Gastrocnemius medialis (tissue), 4 donors: ENCODE measurements around the gene PEAK1. TPM values are rescaled to one million over a fixed set of nuclear protein-coding genes. Genes with fewer than 3 reads are reported as not detected.
A peak's percentile ranks its signal among the peaks of the same experiment; 100 is the strongest.

Source experiments
- ATAC-seq, 2 donors: fragments of 150-250 bp; one replicate each; pipeline ENCODE4 v1.9.1; 2016
- DNase-seq, 2 donors: peaks; one replicate each; pipeline ENCODE4 v3.0.0-alpha.2; 2019
- H3K27ac ChIP-seq, 4 donors: fragments of 200-600 bp; sonication (generic); 1 replicate in 1 of 4; 2 replicates in 3 of 4; pipeline ENCODE4 v1.5.1; 2016 to 2018; ENCODE audit warnings: mild to moderate bottlenecking in 2 of 4, moderate library complexity in 1 of 4
- H3K27me3 ChIP-seq, 3 donors: fragments of 200-600 bp; sonication (generic) in 2 of 3; 1 replicate in 1 of 3; 2 replicates in 2 of 3; pipeline versions ENCODE4 v1.5.1 to v1.6.0; 2016 to 2019; ENCODE audit warnings: mild to moderate bottlenecking in 1 of 3, moderate library complexity in 1 of 3
- H3K36me3 ChIP-seq, 2 donors: fragments of 200-600 bp; sonication (generic) in 1 of 2; one replicate each; pipeline ENCODE4 v1.5.1; 2017 to 2018
- H3K4me1 ChIP-seq, 2 donors: fragments of 200-600 bp; sonication (generic) in 1 of 2; one replicate each; pipeline ENCODE4 v1.5.1; 2016 to 2017; ENCODE audit warnings: mild to moderate bottlenecking in 2 of 2
- H3K4me3 ChIP-seq, 4 donors: fragments of 200-600 bp; sonication (generic) in 3 of 4; 1 replicate in 1 of 4; 2 replicates in 3 of 4; pipeline ENCODE4 v1.5.1; 2016 to 2019; ENCODE audit warnings: mild to moderate bottlenecking in 2 of 4
- H3K9me3 ChIP-seq, 3 donors: fragments of 200-600 bp; sonication (generic) in 2 of 3; 1 replicate in 1 of 3; 2 replicates in 2 of 3; pipeline ENCODE4 v1.5.1; 2016 to 2019
- CTCF ChIP-seq, 5 experiments: fragments of 450-650 bp in 3 of 5; fragments of 200-600 bp in 2 of 5; sonication (generic) in 2 of 5; IDR thresholded peaks in 4 of 5; conservative IDR thresholded peaks in 1 of 5; 1 replicate in 4 of 5; 2 replicates in 1 of 5; pipeline ENCODE4 v1.5.1; 2016 to 2019; ENCODE audit warnings: antibody characterized with exemption in 5 of 5, mild to moderate bottlenecking in 3 of 5, moderate library complexity in 3 of 5
- POLR2A ChIP-seq, 2 donors: fragments of 450-650 bp; IDR thresholded peaks; one replicate each; pipeline ENCODE4 v1.6.1; 2017; ENCODE audit warnings: antibody characterized with exemption in 2 of 2, mild to moderate bottlenecking in 2 of 2, moderate library complexity in 2 of 2
- in situ Hi-C, 4 donors: fragments of 200-750 bp; cut with MboI; loops; one replicate each; pipeline versions ENCODE4 v1.15.0 to v1.8.0; 2017; ENCODE audit warnings: low sequenced_read_pairs in 4 of 4
- intact Hi-C: fragments of 100-400 bp; cut with DNase I; formaldehyde crosslinking; loops from one replicate; pipeline ENCODE4 v1.15.1; 2023; ENCODE audit warnings: low total_unique reads
- total RNA-seq, 4 donors: library from RNA; depleted of rRNA; stranded (reverse); fragments of >200 nt; gene quantifications; one replicate each; pipeline versions ENCODE4 v1.1.0 to v1.2.3, GENCODE V29; 2016

Gene PEAK1
- total RNA-seq, 4 donors from 2014 or later = 17.8 to 21.9 (median 20.8) TPM

- Histone ChIP-seq H3K9me3 (no peaks in the 10 kb centered on the region), H3K27ac (peak overlapping the region; percentile 88 to 97 (median 92)), H3K27me3 (no peaks in the 10 kb centered on the region), H3K36me3 (no peaks in the 10 kb centered on the region), H3K4me3 (peak overlapping the region; percentile 61 to 84 (median 70)), H3K4me1 (peaks cover 41 to 48% of the 10 kb centered on the region in 2 donors)
- no peak for DNase-seq
- intact Hi-C loops = loop anchor here (5.0 to 10.0 kb wide), 2 partner anchors 348 to 885 kb away; no protein-coding TSS in a partner anchor
- TF ChIP-seq CTCF (IDR thresholded peaks at IDR 0.05 in 4 of 5, conservative IDR thresholded peaks at IDR 0.05 in 1 of 5) (no peak), POLR2A (IDR thresholded peaks at IDR 0.05) (no peak)
- in situ Hi-C loops = no loop called here
- ATAC-seq = peak; percentile 19 to 23
Measured at GRCh38 chr15:77069521-77070121, 350.3 kb downstream of the PEAK1 start.

- peaks cover 49 to 58% of the 10 kb centered on the region in 2 donors for H3K4me1 ChIP-seq
Measured at GRCh38 chr15:77068633-77069032, 351.3 kb downstream of the PEAK1 start.

GRCh38 chr15:77067691-77068367 is 352.1 kb downstream of the PEAK1 start:
- H3K27me3 ChIP-seq = no peaks in the 10 kb centered on the region
- H3K27ac ChIP-seq = peak overlapping the region; percentile 35 to 97 (median 92)
- no peak for DNase-seq
- ATAC-seq = no peak
- no peaks in the 10 kb centered on the region for H3K9me3 ChIP-seq
- TF ChIP-seq CTCF (IDR thresholded peaks at IDR 0.05 in 4 of 5, conservative IDR thresholded peaks at IDR 0.05 in 1 of 5) (no peak), POLR2A (IDR thresholded peaks at IDR 0.05) (no peak)
- no peaks in the 10 kb centered on the region for H3K36me3 ChIP-seq
- intact Hi-C loops (loop anchor here (10.0 kb wide), 1 partner anchor 883 kb away; no protein-coding TSS in a partner anchor), in situ Hi-C loops (no loop called here)
- peaks cover 54 to 65% of the 10 kb centered on the region in 2 donors for H3K4me1 ChIP-seq
- H3K4me3 ChIP-seq = no peak overlapping the region

More at GRCh38 chr15:77068633-77069032, 351.3 kb downstream of the PEAK1 start:
- no peak overlapping the region for H3K4me3 ChIP-seq
- H3K27me3 ChIP-seq = no peaks in the 10 kb centered on the region
- H3K9me3 ChIP-seq = no peaks in the 10 kb centered on the region
- DNase-seq = no peak
- no peaks in the 10 kb centered on the region for H3K36me3 ChIP-seq
- no peak for ATAC-seq
- in situ Hi-C loops = no loop called here
- peak overlapping the region; percentile 88 to 97 (median 92) for H3K27ac ChIP-seq
- intact Hi-C loops = loop anchor here (10.0 kb wide), 1 partner anchor 884 kb away; no protein-coding TSS in a partner anchor
- TF ChIP-seq CTCF (IDR thresholded peaks at IDR 0.05 in 4 of 5, conservative IDR thresholded peaks at IDR 0.05 in 1 of 5) (no peak), POLR2A (IDR thresholded peaks at IDR 0.05) (no peak)

GRCh38 chr15:77066971-77067690 is 352.8 kb downstream of the PEAK1 start:
- ATAC-seq = no peak
- H3K4me1 ChIP-seq = peaks cover 60 to 69% of the 10 kb centered on the region in 2 donors

More at GRCh38 chr15:77066971-77067690, 352.8 kb downstream of the PEAK1 start:
- peak overlapping the region; percentile 35 to 97 (median 92) for H3K27ac ChIP-seq
- H3K4me3 ChIP-seq = no peak overlapping the region
- in situ Hi-C loops (no loop called here), intact Hi-C loops (loop anchor here (10.0 kb wide), 1 partner anchor 882 kb away; no protein-coding TSS in a partner anchor)
- H3K36me3 ChIP-seq = no peaks in the 10 kb centered on the region
- H3K9me3 ChIP-seq = no peaks in the 10 kb centered on the region
- no peaks in the 10 kb centered on the region for H3K27me3 ChIP-seq
- no peak for DNase-seq
- no peak for TF ChIP-seq POLR2A (IDR thresholded peaks at IDR 0.05)
- TF ChIP-seq CTCF (IDR thresholded peaks at IDR 0.05 in 4 of 5, conservative IDR thresholded peaks at IDR 0.05 in 1 of 5) = no peak
